Activated CD4-positive, CD25-positive, alpha-beta regulatory T cell treated with anti-CD3 and anti-CD28 coated beads, Interleukin-2, amount 50 U/mL, for 72 hours (primary cell): ENCODE results near the gene BEND2.
"Not testable (repeated sequence)": the region's sequence is repeated elsewhere in the genome, so short reads cannot be mapped to it uniquely, and the experiment has no call there.

Experiments
- DNase-seq: peaks from one replicate; pipeline ENCODE4 v3.0.0; 2021

BEND2 gene

DNA sequence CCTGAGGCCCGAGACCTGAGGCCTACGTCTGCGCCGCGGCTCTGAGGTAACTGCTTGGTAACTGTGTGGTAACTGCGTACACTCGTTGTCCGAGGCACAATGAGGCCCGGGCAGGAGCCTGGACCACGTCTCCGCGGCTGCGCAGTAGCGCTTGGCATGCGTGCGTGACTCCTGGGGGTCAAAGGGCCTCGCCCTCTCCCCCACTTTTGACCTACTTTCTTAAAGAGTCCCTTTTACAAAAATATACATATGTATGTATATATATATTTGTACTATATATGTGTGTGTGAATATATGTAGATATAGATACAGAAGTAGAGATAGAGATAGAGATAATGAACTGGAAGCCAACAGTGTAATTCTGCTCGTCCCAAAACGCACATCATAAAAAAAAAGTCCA is at the start of gene BEND2:
Gene BEND2 (minus strand): TSS at position 101 of the 400 bp plus-strand sequence. CDS start 136 bp downstream, outside the sequence.
- no peak for DNase-seq

DNA sequence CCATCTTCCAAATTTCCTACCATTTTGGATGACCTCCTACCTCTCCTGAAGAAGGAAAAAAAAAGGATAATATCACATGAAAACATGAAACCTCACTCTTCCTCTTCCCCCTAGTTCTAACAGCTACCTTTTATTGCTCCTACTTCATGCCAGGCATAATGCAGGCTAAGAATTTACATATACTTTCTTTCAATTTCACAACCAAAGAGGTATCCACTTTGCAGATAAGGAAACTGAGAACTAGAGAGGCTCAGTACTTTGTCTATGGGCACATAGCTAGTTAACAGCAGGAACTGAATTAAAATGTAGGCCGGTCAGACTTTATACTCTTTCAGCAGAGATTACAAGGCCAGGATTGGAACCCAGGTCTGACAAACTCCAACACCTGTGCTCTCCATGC is 34.4 kb upstream of the BEND2 start:
- no peak for DNase-seq

DNA sequence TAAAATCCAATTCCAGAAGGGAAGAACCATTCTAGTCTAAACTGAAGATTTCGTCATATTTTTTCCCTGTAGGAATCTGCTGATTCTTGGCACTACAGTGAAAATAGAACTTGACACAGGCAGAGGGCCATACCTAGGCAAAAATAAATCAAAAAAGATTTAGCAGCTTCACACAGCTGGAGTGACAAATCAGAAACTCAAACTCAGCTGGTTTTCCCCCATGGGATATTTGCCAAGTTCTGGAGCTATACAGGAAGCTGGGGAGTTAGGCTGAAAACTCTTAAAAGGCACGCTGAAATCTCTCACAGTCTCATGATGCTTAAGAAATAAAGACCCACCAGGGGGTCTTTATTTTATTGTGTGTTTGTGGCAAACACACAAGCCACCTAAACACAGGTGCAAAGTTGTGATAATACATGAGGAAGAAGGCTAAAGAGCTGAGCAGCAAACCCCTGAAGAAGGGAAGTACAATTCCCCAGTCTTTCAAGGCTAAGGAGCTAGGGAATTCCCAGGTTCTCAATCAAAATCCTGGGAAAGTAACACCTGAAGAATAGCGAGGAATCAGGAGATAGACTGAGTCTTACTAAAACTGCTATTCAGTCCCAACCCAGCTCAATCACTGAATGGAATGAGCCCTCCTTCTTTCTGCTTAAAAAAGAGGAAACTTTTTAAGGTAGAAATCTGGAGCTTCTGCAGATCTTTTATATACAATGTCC is 32.1 kb upstream of the BEND2 start:
- DNase-seq: no peak

DNA sequence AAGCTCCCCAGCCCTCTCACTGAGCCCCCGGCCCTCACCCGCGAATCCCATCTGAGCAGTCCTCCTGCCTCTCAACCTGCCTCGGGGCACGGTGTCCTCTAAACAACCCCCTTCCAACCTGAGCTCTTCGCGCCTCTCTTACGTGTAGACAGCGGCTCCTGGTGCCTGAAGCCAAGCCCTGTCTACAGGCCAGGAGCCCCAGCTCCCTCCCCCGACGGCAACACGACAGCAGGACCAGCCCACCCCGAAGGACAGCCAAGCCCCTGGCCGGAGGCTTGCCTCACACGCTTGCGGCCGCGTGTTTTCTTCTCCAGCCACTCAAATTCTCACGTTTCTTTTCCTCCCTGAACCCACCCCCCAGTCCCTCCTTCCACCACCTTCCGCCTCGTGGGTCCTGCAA is 9.0 kb upstream of the BEND2 start:
- not testable (repeated sequence) for DNase-seq

DNA sequence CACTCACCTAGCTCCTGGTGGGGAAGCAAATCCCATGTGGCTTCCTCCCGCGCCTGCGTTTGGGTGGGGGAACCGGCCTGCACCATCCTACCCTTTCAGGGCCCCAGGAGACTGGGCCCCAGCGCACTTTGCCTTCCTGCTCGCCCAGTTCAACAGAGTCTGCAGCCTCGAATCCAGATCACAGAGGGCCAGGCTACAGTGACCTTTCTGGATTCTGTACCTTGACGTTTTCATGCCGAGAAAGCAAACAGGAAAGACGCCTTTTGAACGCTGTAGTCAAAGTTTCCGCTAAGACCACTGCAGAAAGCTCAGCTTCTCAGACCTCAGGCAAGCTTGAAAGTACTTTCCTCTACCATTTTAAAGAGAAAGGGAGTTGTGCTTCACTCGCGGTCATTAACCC is 7.4 kb upstream of the BEND2 start:
- no peak for DNase-seq

DNA sequence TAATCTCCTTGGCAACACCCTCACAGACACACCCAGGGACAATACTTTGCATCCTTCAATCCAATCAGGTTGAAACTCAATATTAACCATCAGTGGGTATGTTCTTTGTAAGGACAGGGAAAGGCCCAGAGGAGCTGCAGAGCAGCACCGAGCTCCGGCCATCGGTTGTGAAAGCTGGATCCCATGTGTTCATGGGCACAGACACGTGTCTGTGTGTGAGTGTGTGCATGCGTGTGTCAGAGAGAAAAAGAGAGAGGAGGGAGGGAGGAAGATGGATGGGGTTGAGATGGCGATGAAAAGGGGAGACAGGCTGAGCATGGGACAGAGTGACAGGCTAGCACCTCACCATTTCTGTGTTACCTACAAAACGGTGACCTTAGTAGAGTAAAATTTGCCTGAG is 6.8 kb upstream of the BEND2 start:
- DNase-seq: no peak

DNA sequence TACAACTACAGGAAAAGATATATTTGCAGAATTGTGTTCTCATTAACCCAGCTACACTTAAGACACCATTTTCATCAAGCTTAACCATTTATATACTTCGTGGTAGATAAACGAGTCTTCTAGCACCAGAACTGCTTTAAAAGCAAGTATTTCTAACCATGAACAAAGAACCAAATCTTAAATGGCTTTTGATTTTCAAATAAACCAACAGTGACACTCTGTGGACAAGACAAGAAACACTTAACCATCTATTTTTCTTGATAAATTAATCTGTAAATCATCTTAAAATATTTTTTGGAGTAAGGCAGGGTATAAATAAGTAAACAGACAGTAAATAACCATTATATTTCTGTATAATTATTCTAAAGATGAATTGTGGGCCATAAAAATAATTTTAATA is 10.2 kb downstream of the BEND2 start:
- no peak for DNase-seq

DNA sequence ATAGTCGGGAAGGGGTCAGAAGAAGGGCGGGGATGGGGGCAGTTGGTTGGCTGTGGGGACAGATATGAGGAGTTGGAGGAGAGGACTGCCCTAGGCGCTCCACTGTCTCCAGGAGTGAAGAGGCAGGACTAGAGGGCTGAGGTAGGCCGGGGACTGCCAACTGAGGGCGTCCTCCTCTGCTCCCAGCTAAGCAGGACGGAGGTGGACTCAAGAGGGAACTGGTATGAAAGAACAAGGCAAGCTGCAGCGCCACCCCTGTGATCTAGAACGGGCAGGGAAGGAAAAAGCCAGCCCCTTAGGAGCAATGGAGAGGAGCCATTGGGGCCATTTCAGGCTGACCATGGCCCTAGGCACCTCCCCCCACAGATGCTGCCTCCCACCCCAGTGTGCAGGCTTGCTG is 14.0 kb downstream of the BEND2 start:
- no peak for DNase-seq

DNA sequence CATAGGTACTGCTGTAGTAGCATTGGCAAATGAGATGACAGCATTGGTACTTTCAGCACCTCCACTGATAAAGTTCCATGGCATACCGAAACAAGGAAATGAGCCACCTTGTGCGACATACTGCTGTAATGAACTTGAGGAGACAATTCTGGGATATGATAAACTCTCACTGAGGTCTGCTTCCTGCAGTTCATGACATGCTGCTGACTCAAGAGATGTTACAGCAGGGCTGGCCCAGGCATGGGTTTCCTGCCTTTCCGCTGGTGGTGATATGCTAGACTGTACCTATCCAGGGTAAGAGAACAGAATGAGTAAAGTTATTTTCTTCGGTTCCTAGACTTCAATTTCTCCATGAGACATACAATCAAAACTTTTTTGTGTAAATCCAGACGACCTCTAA is 17.1 kb downstream of the BEND2 start:
- no peak for DNase-seq

DNA sequence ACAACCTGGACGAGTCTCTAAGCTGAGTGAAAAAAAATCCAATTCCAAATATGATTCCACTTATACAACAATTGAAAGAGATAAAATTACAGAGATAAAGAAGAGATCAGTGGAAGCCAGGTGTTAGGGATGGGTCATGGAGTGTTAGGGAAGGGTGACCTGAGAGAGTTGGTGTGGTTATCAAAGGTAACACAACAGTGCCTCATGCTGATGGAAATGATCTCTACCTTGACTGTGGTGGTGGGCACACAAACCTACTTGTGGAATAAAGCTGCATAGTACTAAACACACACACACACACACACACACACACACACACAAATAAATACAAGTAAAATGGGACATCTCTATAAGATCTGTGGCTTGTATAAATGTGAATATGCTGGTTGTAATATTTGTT is 26.0 kb downstream of the BEND2 start:
- no peak for DNase-seq

DNA sequence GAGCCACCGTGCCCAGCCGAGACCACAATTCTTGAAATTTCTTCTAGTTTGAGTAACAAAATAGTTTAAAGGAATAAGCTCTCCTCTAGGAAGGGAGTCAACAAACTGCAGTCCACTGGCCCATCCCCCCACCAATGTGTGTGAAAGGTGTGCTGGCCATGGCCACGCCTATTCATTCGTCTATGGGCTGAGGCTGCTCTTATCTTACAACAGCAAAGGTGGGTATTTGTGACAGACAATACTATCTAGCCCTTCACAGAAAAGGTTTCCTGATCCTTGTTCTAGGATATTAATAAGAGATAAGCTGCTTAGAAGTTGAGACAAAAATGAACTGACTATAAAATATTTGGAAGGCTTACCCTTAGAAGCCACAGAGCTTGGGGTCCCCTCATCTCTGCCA is 41.2 kb downstream of the BEND2 start:
- DNase-seq: no peak

DNA sequence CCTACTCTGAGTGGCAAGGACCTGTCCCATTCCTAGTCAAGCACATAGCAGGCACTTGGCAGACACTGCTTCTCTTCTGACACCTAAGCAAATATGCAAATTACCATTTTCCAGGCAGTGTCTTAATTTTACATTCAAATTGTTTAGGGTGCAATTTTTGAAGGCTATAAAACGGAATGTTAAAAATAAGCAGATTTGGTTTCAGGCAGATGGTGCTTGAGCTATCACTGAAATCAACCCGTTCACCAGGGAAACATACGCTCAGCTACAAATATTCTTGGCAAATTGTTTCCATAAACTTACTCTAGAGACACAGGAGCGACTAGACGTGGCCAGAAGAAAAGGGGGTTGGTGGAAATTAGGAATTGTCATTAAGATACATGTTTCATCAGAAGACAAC is 45.7 kb downstream of the BEND2 start:
- DNase-seq: no peak

DNA sequence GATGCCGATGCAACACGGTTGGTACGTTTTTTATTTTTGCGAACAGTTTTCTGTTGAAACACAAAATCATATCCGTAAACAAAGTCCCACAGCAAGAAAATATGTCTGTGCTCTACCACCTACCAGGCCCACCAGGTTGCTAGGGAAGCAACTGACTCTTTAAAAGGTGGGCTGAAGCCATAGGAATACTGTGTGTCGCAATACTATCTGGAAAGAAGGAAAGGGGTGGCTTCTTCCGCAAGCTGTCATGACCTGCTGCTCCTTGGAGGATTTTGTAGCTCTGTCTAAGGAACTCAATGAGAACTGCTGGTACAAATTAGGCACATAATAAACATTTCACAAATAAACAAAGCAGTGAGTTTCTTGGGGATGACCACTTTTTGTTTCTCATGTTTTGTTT is 46.5 kb downstream of the BEND2 start:
- no peak for DNase-seq

DNA sequence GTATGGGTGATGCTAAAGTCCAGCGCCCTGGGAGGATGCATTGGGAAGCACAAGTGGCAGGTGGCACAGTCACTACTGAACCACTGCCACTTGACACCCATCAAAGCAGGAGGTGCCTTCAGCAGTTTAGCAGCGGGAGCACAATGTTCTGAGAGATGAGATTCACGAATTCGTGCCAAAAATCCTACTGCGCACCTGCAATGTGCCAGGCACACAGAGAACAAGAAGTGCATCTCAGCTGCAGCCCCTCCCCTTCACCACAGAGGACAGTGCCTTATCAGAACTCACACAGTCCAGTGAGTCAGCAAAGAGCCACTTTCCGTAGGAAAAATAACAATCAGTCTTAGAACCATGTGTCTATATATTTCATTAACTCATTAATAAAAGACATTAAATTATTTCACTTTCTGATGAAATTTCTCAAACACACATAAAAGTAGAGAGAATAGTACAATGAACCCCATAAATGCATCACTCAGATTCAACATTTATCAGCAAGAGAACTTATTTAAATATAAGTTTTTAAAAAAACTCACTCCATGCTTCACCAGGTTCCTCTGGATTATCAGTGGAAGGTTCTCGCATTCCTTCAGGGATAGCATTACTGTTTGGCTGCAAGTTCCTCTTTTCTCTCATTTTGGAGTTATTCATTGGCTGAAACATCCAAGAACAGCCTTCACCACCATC is 47.0 kb downstream of the BEND2 start:
- no peak for DNase-seq

DNA sequence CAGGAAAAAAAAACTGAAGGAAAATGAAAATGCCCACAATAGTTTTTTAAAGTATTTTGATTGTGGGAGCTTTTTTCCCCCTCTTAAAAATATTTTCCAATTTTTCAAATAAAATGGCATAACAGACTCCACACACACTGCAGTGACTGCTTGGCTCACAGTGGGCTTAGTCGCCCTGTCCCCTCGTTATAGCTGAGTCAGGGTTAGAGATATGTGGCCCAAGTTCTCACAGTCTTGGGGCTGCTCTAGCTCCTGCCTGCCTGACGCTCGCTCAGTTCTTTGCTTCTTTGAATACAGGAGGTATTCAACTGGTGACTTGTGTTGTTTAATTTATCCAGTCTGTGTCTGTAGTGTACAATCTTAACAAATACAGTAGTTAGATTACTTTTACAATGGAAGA is 47.7 kb downstream of the BEND2 start:
- DNase-seq: no peak

DNA sequence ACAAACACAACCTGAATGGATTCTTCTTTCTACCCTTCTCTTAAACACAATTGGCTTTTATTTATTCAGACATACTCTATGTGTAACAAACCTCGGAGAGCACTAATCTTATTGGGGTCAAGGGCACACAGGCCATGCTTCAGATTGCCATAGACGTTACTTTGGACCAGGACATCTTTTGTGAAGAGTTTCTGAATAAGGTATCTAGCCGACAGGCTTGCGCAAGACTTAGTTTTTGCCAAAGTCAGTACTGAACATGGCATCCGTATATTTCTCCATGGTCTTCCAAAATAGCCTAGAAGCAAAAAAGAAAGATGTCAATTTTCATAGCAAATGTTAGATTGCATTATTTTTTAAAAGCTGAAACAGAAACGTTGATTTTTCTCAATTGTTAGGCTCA is 49.8 kb downstream of the BEND2 start:
- no peak for DNase-seq

DNA sequence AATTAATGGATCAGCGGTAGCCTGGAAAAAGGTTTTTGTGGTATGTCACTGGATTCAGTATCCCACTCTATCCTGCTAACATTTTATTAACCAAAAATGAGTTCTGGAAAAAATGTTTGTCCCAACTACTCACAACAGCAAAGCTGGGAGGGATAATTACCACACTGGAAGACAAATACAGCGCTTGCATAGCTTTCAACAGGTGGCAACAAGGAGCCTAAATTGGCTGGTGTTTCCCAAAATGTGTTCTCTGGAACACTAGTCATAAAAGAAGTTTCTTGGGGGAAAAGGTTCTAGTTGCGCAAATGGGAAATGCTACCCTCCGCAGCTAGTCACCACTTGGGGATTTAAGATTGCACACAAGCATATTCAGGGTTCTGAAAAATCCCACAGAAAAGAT is 54.6 kb downstream of the BEND2 start:
- DNase-seq: no peak

DNA sequence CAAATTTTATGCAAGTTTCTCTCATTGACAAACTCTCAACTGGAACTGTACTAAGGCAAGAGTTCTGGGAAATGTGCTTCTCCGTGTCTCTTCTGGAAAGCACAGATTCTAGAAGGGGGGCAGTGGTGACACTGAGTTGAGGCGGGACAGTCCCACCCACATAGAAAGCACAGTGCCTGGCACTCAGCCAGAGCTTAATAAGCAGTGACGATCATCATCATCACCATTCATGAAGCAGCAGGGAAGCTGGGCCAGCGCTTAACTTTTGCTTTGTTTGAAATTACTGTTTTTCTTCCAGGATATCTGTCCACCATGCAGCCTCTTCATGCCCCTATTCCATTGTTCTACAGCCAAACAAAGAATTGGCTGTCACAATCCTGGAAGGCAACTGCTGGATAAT is 60.3 kb downstream of the BEND2 start:
- DNase-seq: no peak

DNA sequence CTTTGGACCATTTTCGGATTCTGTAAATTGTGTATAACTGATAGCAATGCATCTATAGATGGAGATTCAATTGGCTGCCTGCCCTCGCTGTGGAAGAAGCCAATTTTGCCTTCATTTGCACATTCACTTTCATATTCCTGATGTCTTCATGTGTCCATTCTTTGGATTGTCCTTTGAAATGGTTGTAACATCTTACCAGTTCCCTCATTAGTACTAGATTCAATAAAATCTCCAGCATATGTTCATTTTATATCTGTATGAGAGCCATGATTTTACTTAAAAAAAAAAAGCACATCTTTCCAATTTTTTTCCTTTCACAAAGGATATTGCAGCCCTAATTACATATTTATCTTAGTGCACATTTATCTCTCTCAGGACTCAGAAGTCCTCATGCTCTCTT is 61.7 kb downstream of the BEND2 start:
- no peak for DNase-seq

DNA sequence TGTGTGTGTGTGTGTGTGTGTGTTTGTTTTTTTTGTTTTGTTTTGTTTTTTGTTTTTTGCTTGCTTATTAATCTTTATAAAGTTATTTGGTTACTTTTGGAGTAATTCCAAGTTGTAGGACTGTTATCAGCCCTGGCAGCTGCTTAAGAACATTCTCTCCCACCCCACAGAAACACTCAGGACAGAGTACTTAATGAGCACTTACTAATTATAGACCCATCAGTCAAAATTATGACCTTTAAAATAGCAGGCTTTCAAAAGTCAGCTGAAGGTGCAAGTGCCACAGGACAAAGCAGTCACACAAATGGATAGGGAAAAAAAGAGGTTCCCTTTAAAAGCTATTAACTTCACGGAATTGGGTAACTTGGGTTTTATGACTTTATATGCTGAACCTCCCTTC is 69.0 kb downstream of the BEND2 start:
- no peak for DNase-seq

DNA sequence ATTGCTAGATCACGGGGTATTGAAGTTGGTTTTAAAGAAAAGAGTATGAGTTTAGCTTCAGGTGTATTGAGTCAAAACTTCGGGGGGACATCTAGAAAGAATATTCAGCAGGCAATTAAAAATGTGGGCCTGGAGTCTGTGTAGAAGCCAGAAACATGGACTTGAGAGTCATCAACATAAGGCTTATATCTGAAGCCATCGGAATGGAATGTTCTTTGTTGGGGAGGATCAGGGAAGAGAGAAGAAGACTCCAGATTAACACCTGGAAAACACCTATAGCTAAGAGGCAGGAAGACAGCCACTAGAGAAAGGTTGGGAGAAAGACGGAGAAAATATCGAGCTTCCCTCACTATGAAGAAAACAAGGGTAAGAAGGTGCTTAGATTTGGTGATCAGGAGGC is 69.5 kb downstream of the BEND2 start:
- no peak for DNase-seq

DNA sequence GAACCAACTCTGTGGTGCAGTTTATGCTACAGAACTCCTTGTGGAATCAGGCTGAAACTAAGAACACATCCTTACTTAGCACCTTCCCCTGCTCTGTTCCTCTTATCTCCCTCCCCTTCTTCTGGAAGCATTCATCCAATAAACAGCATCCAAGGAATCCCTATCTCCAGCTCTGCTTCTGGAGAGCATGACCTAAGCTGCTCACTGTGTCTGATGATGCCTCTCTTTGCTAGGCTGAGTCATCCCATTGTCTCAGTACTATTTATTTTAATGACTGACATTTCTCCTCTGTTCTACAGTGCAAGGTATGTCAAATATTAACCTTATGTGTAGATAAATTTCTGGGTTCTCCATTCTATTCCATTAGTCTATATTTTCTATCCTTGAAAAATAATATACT is 71.2 kb downstream of the BEND2 start:
- DNase-seq: no peak

DNA sequence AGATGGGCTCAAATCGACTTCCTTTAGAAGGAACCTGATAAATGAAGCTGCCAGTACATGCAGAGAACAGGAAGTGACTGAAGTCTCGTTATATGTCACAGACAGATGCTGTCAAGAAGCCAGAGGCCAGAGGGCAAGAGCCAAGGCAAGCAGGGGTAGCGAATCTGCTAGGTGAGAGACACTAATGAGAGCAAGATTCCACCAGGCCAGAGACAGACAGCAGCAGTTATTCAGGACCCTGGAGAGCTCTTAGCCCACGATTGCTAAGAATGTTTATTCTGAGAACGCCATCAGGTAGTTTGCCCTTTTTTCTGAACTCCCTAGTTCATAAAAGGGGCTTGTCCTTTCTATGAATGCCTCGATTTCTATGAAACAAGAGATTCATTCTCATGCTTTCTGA is 73.7 kb downstream of the BEND2 start:
- DNase-seq: no peak

DNA sequence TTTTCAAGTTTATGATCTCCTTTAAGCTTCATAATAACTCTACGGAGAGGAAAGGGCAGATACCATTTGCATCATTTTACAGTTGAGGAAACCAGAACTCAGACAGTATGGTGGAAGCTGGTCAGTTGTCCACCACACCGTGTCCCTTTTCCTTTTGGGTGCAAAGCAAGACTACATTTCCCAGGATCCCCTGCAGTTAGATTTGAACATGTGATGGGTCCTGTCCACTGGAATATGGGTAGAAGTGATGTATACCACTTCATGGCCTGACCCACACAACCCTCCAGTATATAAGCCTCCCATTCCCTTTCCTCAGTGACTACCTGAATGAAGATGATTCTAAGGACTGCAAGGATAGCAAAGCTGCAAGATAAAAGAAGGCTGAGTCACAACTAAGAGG is 74.7 kb downstream of the BEND2 start:
- no peak for DNase-seq

DNA sequence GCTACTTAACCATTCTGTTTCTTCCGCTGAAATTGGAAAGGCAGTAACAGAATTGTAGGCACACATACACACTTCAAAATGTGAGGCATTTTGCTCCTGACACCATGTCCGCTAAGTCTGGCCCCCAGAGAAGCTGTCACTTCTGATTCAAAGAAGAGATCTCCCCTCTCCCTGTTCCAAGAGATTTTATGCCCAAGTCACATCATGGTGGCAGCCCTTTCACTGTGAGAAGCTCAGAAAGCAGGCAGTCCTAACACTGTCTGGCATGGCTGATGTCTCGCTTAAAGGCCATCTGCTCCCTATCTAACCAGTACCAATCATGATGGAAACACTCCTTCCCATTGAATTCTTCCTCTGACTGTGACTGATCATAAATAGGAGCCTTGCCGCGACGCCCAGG is 83.9 kb downstream of the BEND2 start:
- no peak for DNase-seq
